A673 (cell line): ENCODE measurements around the gene SLCO3A1.

ENCODE experiments used
- CTCF ChIP-seq: fragments of 300-800, 200-600 bp; sonication (generic); conservative IDR thresholded peaks from 2 replicates; pipeline ENCODE4 v1.5.1; 2017; ENCODE audit warnings: low read depth, mild to moderate bottlenecking, antibody characterized with exemption, low read length, moderate library complexity, mixed read lengths
- EZH2 ChIP-seq: fragments of 200-600 bp; sonication (generic); IDR thresholded peaks from 2 replicates; pipeline ENCODE4 v1.6.1; 2017; ENCODE audit warnings: borderline replicate concordance, low read depth, mild to moderate bottlenecking, mixed read lengths, antibody characterized with exemption, low read length; ENCODE audit not compliant: poor library complexity, severe bottlenecking

- TF ChIP-seq CTCF (no peak), EZH2 (no peak)
Measured at GRCh38 chr15:92023965-92024364, 170.5 kb downstream of the SLCO3A1 start.
